Right ventricle myocardium inferior (tissue), 1 donor: ENCODE results near the gene FAH. TPM values are rescaled to one million over a fixed set of nuclear protein-coding genes. Genes with fewer than 3 reads are reported as not detected.
"Not testable (repeated sequence)": the region's sequence is repeated elsewhere in the genome, so short reads cannot be mapped to it uniquely, and the experiment has no call there.

Experiments used
- ATAC-seq: fragments of 200-7000 bp; cut with Tn5 transposase; one replicate; pipeline ENCODE4 v1.9.1; 2020; ENCODE audit warnings: mild to moderate bottlenecking, moderate library complexity
- DNase-seq: peaks from one replicate; pipeline ENCODE4 v3.0.0; 2021; ENCODE audit errors: missing footprints
- intact Hi-C: fragments of 100-400 bp; cut with DNase I; formaldehyde crosslinking; loops from one replicate; pipeline ENCODE4 v1.11.0; 2022
- total RNA-seq: library from RNA; stranded (reverse); fragmentation: NEBNext Ultra II Directional; extraction: Animal tissue kit (Norgen Biotek cat#: 25700); gene quantifications from one replicate; pipeline ENCODE4 v1.2.1, GENCODE V29; 2021
- donor health status: DM: no; HTN: yes; CAD: no; lungs with severe emphysema.

FAH gene
- total RNA-seq, 1 donor from 2014 or later, result 25.5 TPM

DNA sequence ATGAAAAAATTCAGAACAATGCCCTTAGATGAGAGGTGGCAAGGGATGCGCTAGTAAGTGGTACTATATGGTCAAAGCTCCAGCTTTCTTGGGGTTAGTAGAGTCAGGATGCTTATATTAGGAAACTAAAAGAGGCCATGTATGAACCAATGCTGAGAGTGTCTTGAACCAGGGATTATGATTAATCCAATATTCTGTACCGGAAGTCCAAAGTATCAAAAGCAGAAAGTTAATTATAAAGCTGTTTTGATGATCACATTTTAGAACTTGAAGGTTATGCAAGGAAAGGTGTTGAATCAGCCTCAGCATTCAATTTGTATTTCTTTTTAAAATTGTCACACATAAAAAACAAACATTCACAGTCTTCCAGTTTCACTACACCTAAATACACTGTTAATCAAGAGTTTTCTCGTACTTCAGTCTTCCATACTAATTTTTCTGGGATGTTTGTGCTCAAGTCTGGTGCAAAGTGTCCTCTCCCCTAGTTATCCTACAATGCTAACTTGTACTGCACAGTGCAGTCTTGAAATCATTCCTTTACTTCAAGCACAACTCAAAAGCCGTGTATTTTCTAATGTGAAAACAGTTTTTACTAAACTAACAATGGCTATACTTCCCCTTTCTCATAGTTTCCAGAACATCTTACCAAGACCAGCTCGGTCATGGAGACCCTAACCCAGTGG, 10.7 kb upstream of the FAH start:
- intact Hi-C loops, result no loop called here
- DNase-seq, result no peak

DNA sequence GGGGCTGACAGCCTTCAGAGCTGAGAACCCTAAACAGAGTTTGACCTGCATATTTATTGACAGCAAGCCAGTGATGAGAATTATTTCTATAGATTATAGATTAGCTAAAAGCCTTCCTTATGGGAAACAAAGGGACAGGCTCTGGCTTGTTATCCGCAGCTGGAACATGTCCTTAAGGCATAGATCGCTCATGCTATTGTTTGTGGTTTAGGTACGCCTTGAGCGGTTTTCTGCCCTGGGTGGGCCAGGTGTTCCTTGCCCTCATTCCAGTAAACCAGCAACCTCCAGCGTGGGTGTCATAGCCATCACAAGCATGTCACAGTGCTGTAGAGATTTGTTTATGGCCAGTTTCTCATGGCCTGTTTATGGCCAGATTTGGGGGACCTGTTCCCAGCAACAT, 10.2 kb upstream of the FAH start:
- DNase-seq (no peak), ATAC-seq (no peak)
- intact Hi-C loops, result no loop called here

More for the DNA sequence above, 10.7 kb upstream of the FAH start:
- no peak for ATAC-seq

DNA sequence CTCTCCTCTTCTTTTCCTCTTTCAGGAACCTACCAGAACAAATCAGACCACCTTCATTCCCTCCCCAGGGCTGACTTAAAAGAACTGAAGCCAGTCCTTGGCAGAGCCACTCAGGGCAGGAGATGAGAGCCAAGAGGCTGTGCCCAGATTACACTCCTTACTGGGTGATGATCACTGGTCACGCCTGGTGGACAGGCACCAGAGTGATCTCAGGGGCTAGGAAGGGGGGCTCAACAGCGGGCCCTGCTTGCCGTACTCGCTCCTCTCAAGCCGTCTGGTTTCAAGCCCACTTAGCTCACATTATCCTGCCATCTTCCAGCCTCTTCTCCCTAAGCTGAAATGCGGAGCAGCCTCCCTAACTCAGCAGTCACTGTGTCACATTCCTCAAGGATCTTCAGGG, 1.7 kb upstream of the FAH start:
- no peak for DNase-seq
- intact Hi-C loops, result loop anchor here (5.0 kb wide), 1 partner anchor 229 kb away; no protein-coding TSS in a partner anchor
- ATAC-seq, result no peak

DNA sequence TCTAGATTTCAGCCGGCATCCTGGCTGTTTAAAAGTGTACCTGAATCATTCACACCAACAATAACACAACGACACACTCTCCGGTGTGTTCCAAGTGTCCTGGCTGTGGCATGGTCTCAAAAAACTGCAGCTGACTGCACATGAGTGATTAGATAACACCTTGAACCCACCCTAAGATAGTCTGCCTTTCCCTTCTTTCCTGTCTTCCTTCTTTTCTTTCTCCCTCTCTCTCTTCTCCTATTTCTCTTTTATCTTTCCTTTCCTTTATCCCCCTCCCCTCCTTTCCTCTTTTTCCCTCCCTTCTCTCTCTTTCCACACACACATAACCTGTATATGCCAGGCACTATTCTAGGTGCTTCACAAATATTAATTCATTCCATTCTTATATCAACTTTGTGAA, 1.2 kb upstream of the FAH start:
- ATAC-seq, result no peak
- intact Hi-C loops, result loop anchor here (5.0 kb wide), 1 partner anchor 229 kb away; no protein-coding TSS in a partner anchor
- DNase-seq, result no peak

DNA sequence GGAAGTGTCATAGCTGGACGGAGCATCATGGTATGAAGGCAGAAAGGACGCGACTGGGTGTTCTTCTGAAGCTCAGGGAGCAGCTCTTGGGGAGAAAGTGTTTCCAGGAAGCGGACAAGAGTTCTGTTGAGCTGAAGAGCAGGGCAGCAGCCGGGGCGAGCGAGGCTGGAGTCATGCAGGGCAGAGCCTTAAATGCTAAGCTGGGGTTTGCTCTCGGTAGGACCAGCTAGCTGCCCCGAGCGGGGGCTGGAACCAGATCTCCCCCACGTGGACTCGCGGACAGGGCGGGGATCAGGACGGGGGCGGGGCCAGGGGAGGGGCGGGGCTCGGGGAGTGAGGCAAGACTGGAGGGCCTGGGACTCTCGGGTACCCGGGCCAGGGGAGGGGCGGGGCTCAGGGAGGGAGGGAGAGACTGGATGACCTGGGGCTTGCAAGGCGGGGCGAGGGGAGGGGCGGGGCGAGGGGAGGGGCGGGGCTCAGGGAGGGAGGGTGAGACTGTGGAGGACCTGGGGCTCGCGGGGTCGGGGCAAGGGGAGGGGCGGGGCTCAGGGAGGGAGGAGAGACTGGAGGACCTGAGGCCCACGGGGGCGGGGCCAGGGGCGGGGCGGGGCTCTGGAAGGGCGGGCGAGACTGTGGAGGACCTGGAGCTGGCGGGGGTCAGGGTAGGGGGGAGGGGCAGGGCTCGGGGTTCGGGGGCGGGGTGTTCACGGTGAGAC, 461 bp upstream of the FAH start:
- peak; percentile 90 for ATAC-seq
- intact Hi-C loops, result loop anchor here (2.0 to 5.0 kb wide), 2 partner anchors 94 to 230 kb away; partner anchors contain the start of gene ZFAND6
- peak; percentile 98 for DNase-seq

DNA sequence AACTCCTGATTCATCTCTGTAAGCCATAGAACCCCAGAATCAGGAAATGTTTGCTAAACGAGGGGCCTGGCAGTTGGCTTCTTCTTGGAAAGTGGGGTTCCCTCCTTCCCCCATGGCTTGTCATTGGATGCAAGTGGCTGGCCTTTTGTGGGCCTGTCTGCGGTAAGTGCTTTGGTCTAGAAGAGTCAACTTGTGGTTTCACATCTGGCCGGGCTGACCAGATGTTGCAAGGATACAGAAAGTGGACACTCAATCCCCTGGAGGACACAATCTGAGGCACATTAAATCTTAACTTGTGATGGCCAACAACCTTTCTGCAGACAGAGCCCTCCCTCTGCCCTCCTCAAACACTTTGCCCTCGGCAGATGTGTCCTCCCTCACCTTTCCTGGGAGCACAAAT, 1.1 kb downstream of the FAH start:
- intact Hi-C loops, result loop anchor here (2.0 to 5.0 kb wide), 2 partner anchors 95 to 232 kb away; partner anchors contain the start of gene ZFAND6
- ATAC-seq, result no peak
- no peak for DNase-seq

DNA sequence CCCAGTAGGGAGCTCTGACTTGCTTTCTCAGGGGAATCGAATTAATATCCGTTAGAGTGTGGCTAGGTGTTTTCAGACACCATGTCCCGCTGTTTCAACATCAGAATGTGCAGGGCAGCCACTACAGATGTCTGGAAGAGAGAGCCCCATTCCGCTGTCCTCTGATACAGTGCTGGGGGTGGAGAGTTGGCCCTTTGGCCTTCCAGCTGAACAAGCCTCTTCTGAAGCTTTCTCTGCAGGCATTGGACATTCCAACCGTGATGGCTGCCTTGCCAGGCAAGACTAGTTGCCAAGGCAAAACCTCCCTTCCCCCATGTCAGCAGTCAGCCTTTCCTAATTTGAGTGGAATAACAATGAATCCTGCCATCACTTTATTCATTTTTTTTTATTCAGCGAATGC, 1.5 kb downstream of the FAH start:
- ATAC-seq, result no peak
- intact Hi-C loops, result loop anchor here (5.0 kb wide), 1 partner anchor 232 kb away; no protein-coding TSS in a partner anchor
- DNase-seq, result no peak

DNA sequence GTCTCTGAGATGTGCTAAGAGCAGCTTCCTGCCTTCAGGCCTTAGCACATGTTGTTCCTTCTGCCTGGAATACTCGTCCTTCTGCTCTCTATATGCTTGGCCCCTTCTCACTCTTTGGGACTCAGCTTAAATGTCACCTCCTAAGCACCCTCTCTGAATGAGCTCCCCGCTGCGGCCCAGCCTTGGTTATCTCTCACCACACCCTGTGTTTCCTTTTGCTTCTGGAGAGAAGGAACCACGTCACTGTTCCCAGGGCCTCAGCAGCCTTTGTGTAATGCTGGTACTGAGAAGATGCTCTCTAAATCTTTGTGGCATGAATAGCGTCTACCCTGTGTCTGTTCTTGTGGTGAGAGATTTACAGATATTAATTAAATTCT, 2.2 kb downstream of the FAH start:
- no peak for DNase-seq
- intact Hi-C loops, result no loop called here
- no peak for ATAC-seq

DNA sequence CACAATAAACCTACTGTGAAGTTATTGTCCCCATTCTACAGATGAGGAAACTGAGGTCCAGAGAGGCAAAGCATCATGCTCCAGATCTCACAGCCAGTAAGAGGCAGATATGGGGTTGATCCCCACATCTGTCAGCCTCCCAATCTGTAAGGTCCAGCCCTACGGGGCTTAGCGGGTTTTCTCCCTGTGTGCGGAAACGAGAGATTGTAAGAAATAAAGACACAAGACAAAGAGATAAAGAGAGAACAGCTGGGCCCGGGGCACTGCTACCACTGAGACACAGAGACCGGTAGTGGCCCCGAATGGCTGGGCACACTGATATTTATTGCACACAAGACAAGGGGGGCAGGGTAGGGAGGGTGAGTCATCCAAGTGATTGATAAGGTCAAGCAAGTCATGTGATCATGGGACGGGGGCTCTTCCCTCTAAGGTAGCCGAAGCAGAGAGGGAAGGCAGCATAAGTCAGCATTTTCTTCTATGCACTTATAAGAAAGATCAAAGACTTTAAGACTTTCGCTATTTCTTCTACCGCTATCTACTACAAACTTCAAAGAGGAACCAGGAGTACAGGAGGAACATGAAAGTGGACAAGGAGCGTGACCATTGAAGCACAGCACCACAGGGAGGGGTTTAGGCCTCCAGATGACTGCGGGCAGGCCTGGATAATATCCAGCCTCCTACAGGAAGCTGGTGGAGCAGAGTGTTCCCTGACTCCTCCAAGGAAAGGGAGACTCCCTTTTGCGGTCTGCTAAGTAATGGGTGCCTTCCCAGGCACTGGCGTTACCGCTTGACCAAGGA, 2.8 kb downstream of the FAH start:
- DNase-seq, intact Hi-C loops, ATAC-seq: not testable (repeated sequence)

DNA sequence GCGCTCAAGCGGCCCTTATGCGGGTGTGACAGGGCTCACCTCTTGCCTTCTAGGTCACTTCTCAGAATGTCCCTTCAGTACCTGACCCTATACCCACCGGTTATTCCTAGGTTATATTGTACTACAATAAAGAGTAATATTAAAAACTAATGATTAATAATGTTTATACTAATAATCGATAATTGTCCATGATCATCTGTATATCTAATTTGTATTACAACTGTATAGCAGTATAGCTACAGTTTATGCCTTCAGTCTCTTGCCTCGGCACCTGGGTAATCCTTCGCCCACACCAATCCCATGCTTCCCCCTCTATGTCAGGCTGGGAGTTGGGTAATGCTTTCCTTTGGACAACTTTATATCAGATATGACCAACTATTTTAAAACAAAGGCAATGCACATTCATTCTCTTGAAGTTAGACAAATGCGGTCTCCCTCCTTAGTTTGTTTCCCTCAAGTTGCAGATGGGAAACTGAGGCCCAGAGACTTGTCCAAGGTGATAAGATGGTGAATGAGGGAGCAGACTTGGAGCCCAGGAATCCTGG, 3.4 kb downstream of the FAH start:
- DNase-seq, result no peak
- intact Hi-C loops, result no loop called here
- ATAC-seq, result no peak

DNA sequence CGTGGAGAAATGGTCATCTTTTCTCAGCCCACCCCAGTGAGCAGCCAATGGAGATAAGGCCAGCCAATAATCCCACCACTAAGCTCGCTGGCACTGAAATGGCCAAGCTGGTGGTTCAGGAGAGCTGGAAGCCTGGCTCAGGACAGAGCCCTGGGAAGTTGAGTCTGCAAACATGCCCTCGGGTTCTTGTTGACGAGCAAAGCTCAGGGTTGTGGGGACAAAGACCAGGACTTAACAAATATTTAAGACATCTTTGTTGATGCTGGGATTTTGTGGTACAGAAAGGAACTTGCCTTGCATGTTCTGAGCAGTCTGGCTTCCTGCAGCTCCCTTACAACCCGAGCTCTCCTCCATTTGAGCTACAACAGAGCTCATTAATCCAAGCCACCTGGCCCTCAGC, 4.4 kb downstream of the FAH start:
- DNase-seq, result no peak
- intact Hi-C loops, result no loop called here

DNA sequence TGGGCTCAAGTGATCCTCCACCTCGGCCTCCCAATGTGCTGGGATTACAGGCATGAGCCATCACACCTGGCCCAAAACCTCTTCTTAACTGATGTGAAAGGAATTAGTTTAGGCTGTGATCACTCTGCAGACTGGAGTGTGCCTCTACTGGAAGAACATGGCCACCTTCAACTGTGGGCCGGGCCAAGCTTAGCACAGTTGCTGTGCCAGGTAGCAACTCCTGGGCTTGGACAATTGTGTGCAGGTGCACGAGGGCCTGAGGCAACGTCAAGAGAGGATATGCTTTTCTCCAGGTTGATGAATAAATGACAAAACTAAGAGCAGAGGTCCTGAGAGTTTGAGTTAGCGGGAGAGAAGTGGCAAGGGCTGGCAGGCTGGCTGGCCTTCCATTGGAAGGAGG, 6.5 kb downstream of the FAH start:
- DNase-seq, result no peak
- ATAC-seq, result no peak
- intact Hi-C loops, result no loop called here

More for the DNA sequence above, 4.4 kb downstream of the FAH start:
- no peak for ATAC-seq

DNA sequence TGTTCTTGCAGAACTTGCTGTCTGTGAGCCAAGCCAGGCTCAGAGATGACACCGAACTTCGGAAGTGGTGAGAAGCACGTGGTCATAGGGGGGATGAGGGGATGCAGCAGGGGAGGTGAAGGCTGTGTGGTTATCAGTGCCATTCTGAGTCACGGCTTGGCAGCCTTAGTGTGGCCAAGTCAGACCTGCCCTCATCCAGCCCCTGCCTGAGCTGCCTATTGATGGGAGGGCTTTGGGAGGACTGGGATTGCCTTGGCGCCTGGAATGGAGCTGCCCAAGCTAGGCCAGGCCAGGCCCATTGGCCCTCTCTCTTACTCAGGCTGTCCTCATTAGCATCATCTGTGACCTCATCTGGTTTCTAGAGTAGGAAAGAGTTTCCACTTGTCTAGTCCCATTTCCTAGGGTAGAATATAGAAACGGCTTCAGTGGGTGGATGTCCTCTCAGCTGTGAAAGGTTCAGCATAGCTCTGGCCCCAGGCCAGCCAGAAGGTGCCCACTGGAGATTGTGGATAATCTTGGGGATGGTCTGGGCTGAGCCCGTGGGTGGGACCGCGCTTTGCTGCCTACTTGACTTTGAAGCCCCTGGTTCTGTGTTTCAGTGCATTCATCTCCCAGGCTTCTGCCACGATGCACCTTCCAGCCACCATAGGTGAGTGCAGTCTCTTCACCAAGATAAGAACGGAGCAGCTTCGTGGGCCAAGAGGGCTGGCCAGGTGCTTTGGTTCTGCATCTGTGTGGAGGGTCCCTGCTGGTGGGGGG, 7.2 kb downstream of the FAH start:
- intact Hi-C loops, result no loop called here
- no peak for ATAC-seq
- DNase-seq, result no peak

DNA sequence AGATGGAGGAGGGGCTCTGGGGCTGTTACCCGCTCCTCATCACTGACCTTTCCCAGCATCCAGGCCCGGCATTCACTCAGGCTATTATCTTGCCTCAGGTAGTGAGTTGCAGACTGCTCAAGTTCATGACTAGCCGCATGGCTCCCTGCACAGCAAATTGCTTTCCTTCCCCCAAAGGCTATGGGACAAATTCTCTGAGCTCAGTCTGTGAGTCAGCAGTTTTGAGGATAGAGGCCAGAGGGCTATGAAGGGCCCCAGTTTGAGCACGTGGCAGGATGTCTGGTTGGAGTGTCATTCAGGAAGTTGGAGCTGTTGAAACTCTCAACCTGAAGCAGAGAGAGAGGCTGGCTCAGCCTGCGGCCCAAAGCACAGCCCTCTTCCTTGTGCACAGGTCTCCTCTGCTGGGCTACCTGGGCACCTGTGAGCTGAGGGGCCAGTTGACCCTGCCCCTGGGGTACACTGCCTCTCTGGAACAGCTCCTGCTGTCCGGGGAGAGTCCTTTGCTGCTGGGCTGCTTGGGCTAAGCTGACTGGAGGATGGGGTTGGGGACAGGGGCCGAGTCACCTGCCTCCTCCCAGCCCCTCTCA, 7.9 kb downstream of the FAH start:
- peak; percentile 84 for DNase-seq
- intact Hi-C loops, result no loop called here
- peak; percentile 68 for ATAC-seq

DNA sequence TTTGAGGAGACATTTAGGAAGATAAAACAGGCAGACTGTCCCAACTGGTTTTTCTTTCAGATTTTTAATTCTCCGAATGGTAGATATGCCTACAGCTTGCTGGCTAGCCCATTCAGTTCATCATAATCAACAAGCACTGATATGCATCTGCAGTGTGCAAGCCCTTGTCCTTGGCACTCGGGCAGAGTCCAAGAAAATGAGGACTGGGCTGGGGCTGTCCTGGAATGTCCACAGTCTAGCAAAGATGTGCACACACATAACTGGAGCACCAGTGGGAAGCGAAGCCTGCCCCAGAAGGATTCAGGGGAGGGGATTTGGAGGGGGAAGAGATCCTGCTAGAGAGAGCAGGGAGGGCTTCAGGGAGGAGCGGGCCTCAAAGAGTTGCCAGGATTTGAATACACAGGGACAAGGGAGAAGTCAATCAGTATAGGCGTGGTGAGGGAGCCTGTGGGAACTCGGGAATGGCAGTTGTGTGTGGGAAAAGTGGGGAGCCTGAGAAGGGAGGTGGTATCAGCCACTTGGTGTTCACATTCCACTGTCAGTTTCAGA, 8.7 kb downstream of the FAH start:
- ATAC-seq (no peak), DNase-seq (no peak)
- intact Hi-C loops, result no loop called here

DNA sequence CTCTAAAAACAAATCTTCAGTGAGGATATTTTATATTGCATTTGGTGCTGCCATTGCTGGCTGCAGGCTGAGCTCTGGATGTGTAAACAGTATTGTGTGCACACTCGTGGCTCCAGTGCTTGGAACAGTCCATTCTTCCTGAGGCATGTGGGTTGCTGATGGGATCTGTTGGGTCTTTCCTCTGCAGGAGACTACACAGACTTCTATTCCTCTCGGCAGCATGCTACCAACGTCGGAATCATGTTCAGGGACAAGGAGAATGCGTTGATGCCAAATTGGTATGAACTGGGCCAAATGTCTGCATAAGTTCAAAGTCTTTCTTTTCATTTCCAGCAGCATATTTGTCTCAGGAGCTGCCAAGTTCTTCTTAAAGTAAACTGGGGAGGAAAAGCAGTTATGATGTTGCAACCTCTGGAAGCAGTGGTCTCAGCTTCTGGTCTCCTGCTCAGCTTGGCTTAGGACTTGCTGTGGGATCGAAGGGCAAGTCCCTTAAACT, 9.3 kb downstream of the FAH start:
- ATAC-seq (no peak), DNase-seq (no peak)
- intact Hi-C loops, result no loop called here

DNA sequence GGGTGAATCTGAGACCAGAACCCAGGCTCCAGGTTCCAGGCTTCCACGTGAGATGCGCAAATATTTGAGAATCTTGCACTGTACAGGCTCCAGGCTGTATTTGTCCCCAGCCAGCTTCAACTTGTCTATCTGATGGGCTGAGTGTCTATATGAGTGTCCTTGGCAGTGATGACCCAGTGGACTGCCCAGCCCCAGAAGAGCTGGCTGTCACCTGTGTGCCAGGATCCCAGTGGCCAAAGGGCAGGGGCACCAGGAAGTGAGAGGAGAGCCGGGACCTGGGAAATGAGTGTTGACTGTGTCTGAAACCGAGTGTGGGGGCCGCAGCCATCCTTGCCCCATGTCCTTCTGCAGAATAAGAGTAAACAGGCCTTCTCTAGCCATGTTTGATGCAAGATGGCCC, 10.4 kb downstream of the FAH start:
- intact Hi-C loops, result no loop called here
- no peak for DNase-seq
- ATAC-seq, result peak; percentile 65

DNA sequence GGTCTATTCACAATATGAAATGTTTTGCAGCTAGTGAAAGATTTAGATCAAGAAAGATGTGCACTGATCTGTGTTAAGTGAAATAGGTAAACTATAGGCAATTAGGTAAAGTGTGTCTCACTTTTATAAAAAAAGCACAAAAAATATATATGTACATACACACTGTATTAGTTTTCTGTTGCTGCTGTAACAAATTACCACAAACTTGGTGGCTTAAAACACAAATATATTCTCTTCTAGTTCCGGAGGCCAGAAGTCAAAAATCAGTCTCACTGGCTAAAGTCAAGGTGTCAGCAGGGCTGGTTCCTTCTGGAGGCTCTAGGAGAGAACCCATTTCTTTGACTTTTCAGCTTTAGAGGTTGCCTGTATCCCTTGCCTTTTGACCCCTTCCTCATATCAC, 11.1 kb downstream of the FAH start:
- intact Hi-C loops, result no loop called here
- ATAC-seq (no peak), DNase-seq (no peak)
